PFSK-1 (cell line): ENCODE measurements around the gene FOXK1.
A peak's percentile ranks its signal among the peaks of the same experiment; 100 is the strongest.

Experiments
- FOXP2 ChIP-seq: optimal IDR thresholded peaks from 2 replicates; pipeline ENCODE3; 2011; ENCODE audit warnings: borderline replicate concordance, control low read depth, inconsistent platforms; ENCODE audit not compliant: insufficient read depth; ENCODE audit errors: extremely low read length, extremely low read depth
- POLR2AphosphoS5 ChIP-seq: IDR thresholded peaks from 2 replicates; pipeline ENCODE4 v1.6.1; 2012; ENCODE audit warnings: low read depth, mild to moderate bottlenecking, control low read depth, low read length, moderate library complexity
- REST ChIP-seq, 2 experiments: IDR thresholded peaks; 2 replicates each; pipeline versions ENCODE4 v1.6.1 to v1.8.0; 2011 to 2012; ENCODE audit warnings: low read depth in 2 of 2, low read length in 2 of 2, control low read depth in 1 of 2, inconsistent platforms in 1 of 2, mild to moderate bottlenecking in 1 of 2, moderate library complexity in 1 of 2; ENCODE audit not compliant: insufficient read depth in 1 of 2
- SIN3A ChIP-seq: IDR thresholded peaks from 2 replicates; pipeline ENCODE4 v1.6.1; 2012; ENCODE audit warnings: mild to moderate bottlenecking, low read length, moderate library complexity, borderline replicate concordance; ENCODE audit not compliant: insufficient read depth
- TAF1 ChIP-seq: IDR thresholded peaks from 2 replicates; pipeline ENCODE4 v1.6.1; 2012; ENCODE audit warnings: low read length, control low read depth, borderline replicate concordance; ENCODE audit not compliant: insufficient read depth

FOXK1 gene

GRCh38 chr7:4641091-4641666, 40.9 kb upstream of the FOXK1 start:
- TF ChIP-seq FOXP2 = no peak
- no peak for TF ChIP-seq REST (IDR thresholded peaks at IDR 0.05; ENCODE audit: insufficient read depth in 1 of 2, low read depth in 2 of 2, low read length in 2 of 2)
- TF ChIP-seq SIN3A = no peak
- TF ChIP-seq POLR2AphosphoS5 = peak; percentile 17; the same call in 1 of the 2 replicates

DNA sequence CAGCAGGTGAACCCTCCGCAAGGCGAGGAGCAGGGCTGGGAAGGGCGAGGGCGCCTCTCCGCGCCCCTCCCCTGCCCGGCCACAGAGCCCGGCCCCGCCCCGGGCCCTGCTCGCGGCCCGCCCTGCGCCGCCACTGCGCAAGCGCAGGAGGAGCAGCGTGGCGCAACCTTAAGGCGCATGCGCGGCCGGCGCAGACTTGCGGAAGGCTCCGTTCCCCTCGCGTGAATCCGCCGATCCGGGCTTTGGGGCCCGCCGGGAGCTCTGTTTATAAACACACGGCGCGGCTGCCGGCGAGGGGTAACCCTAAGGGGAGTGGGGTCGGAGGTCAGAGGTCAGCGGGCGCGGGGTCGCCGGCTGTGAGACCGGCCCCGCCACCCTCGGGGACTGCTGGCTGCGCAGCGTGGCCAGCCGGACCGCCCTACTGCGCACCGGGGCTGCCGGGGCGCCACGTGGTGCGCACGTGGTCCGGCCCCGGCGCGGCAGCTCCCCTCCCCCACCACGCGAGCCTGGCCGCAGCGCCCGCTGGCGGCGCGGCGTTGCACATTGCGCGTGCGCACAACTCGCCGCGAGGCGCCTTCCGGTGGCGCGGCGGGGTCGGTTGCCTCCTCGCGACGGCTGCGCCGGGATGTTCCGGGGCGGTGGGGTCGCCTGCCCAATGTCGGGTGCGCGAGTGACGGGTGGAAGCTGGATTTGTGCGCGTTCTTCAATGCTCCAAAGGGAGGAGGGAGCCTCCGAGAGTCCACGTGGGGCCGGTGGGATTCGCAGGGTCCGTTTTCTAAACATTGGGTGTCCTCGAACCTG, 40.2 kb upstream of the FOXK1 start:
- TF ChIP-seq POLR2AphosphoS5 (peak; percentile 82), FOXP2 (peak; percentile 82), TAF1 (no peak), REST (IDR thresholded peaks at IDR 0.05; ENCODE audit: insufficient read depth in 1 of 2, low read depth in 2 of 2, low read length in 2 of 2) (peak; percentile 29 to 41; a peak in 2 of 4 replicates), SIN3A (peak; percentile 86; the same call in 1 of the 2 replicates)

- no peak for TF ChIP-seq FOXP2
Measured at GRCh38 chr7:4642468-4643203, 39.5 kb upstream of the FOXK1 start.

GRCh38 chr7:4645246-4645645, 36.8 kb upstream of the FOXK1 start:
- no peak for TF ChIP-seq SIN3A
- no peak for TF ChIP-seq FOXP2
- no peak for TF ChIP-seq REST (IDR thresholded peaks at IDR 0.05; ENCODE audit: insufficient read depth in 1 of 2, low read depth in 2 of 2, low read length in 2 of 2)
- TF ChIP-seq TAF1 = no peak
- TF ChIP-seq POLR2AphosphoS5 = no peak

GRCh38 chr7:4648111-4648510, 34.0 kb upstream of the FOXK1 start:
- TF ChIP-seq TAF1 = no peak
- TF ChIP-seq POLR2AphosphoS5 = no peak
- TF ChIP-seq SIN3A = no peak
- TF ChIP-seq FOXP2 = no peak
- TF ChIP-seq REST (IDR thresholded peaks at IDR 0.05; ENCODE audit: insufficient read depth in 1 of 2, low read depth in 2 of 2, low read length in 2 of 2) = no peak
